Keratinocyte (primary cell): ENCODE results near the gene GAB2.

Experiments used
- EZH2 ChIP-seq: IDR thresholded peaks from one replicate; pipeline ENCODE4 v1.6.1; 2012; ENCODE audit warnings: inconsistent platforms, mild to moderate bottlenecking, low read length, moderate library complexity
- TF ChIP-seq, protein P1 (sequence below), 3 experiments: IDR thresholded peaks in 1 of 3; conservative IDR thresholded peaks in 1 of 3; optimal IDR thresholded peaks in 1 of 3; 2 replicates in 2 of 3; 3 replicates in 1 of 3; pipeline versions ENCODE3 to v1.5.1; 2011; ENCODE audit warnings: low read length in 3 of 3, mild to moderate bottlenecking in 3 of 3, moderate library complexity in 2 of 3, control low read depth in 1 of 3, inconsistent platforms in 1 of 3; ENCODE audit not compliant: insufficient read depth in 2 of 3; ENCODE audit errors: extremely low read depth in 1 of 3

DNA sequence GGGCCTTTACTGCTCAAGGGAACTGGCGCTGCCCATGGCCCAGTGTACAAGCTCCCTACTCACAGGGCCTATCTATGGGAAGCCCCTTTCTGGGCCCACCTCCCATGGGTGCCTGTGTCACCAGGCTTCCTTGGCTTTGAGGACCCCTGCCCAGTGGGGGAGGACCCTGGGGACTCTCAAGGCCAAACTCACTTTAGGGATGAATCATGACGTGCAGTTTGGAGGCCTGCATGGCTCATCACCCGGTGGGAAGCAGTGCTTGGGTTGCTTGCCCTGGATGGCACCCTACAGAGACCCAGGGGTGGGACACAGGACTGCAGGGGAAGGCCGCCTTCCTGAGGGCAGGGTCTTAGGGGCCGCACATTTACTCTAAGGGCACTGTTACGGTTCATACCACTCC lies 245.7 kb downstream of the GAB2 start:
- TF ChIP-seq, protein P1, sequence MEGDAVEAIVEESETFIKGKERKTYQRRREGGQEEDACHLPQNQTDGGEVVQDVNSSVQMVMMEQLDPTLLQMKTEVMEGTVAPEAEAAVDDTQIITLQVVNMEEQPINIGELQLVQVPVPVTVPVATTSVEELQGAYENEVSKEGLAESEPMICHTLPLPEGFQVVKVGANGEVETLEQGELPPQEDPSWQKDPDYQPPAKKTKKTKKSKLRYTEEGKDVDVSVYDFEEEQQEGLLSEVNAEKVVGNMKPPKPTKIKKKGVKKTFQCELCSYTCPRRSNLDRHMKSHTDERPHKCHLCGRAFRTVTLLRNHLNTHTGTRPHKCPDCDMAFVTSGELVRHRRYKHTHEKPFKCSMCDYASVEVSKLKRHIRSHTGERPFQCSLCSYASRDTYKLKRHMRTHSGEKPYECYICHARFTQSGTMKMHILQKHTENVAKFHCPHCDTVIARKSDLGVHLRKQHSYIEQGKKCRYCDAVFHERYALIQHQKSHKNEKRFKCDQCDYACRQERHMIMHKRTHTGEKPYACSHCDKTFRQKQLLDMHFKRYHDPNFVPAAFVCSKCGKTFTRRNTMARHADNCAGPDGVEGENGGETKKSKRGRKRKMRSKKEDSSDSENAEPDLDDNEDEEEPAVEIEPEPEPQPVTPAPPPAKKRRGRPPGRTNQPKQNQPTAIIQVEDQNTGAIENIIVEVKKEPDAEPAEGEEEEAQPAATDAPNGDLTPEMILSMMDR (optimal IDR thresholded peaks at IDR 0.05 in 1 of 3, IDR thresholded peaks at IDR 0.05 in 1 of 3, conservative IDR thresholded peaks at IDR 0.05 in 1 of 3; ENCODE audit: extremely low read depth in 1 of 3, insufficient read depth in 2 of 3, low read length in 3 of 3), result no peak
- TF ChIP-seq EZH2, result no peak
